Natural killer cell (primary cell): ENCODE data around the gene SUN3. TPM values are rescaled to one million over a fixed set of nuclear protein-coding genes. Genes with fewer than 3 reads are reported as not detected.

Experiments
- ATAC-seq, 3 donors: fragments of 150-1000 bp in 2 of 3; fragments of 200-7000 bp in 1 of 3; cut with Tn5 transposase; 1 replicate in 1 of 3; 2 replicates in 2 of 3; pipeline ENCODE4 v1.10.0; 2021; ENCODE audit warnings: mild to moderate bottlenecking in 2 of 3, moderate library complexity in 2 of 3
- DNase-seq, 2 donors: peaks; one replicate each; pipeline versions ENCODE4 v3.0.0 to v3.0.0-alpha.2; 2013 to 2021; ENCODE audit warnings: mixed read lengths in 1 of 2
- H3K27ac ChIP-seq: one replicate; pipeline ENCODE4 v1.5.1; 2013; ENCODE audit warnings: mild to moderate bottlenecking, low read length
- H3K27me3 ChIP-seq: one replicate; pipeline ENCODE4 v1.6.1; 2013; ENCODE audit warnings: low read length; ENCODE audit not compliant: control insufficient read depth, insufficient read depth
- H3K36me3 ChIP-seq: one replicate; pipeline ENCODE4 v1.6.1; 2013; ENCODE audit warnings: low read length; ENCODE audit not compliant: control insufficient read depth, insufficient read depth
- H3K4me1 ChIP-seq: one replicate; pipeline ENCODE4 v1.6.1; 2013; ENCODE audit warnings: low read length; ENCODE audit not compliant: control insufficient read depth, insufficient read depth
- H3K4me3 ChIP-seq: one replicate; pipeline ENCODE4 v1.5.1; 2013; ENCODE audit warnings: low read length
- H3K9me3 ChIP-seq: one replicate; pipeline ENCODE4 v1.6.1; 2013; ENCODE audit warnings: low read length; ENCODE audit not compliant: control insufficient read depth, insufficient read depth
- H3K27ac Mint-ChIP-seq, 2 donors: one replicate each; pipeline ENCODE4 v1.8.0; 2022; ENCODE audit warnings: mild to moderate bottlenecking in 2 of 2, mixed read lengths in 2 of 2, moderate library complexity in 1 of 2
- H3K27me3 Mint-ChIP-seq, 2 donors: one replicate each; pipeline ENCODE4 v1.8.0; 2022; ENCODE audit warnings: low read depth in 2 of 2, mixed read lengths in 2 of 2
- H3K36me3 Mint-ChIP-seq: one replicate; pipeline ENCODE4 v1.8.0; 2022; ENCODE audit warnings: mixed read lengths
- H3K4me1 Mint-ChIP-seq, 2 donors: one replicate each; pipeline ENCODE4 v1.8.0; 2022; ENCODE audit warnings: mixed read lengths in 2 of 2
- H3K4me3 Mint-ChIP-seq: one replicate; pipeline ENCODE4 v1.8.0; 2022; ENCODE audit warnings: mild to moderate bottlenecking, moderate library complexity, mixed read lengths
- H3K9me3 Mint-ChIP-seq, 2 donors: one replicate each; pipeline ENCODE4 v1.8.0; 2022; ENCODE audit warnings: mixed read lengths in 2 of 2
- WGBS: methylation state at CpG from one replicate; pipeline ENCODE4 v1.1.7; 2013; ENCODE audit warnings: missing lambda C conversion rate; ENCODE audit not compliant: insufficient coverage; 5-methylcytosine and 5-hydroxymethylcytosine counted together
- intact Hi-C: fragments of 100-400 bp; cut with micrococcal nuclease; formaldehyde crosslinking; loops from one replicate; pipeline ENCODE4 v1.14.2; 2022
- total RNA-seq, 4 donors: library from RNA; stranded (reverse); fragments of 120-200 nt in 1 of 4; gene quantifications; one replicate each; pipeline versions ENCODE4 v1.2.3 to v1.2.4, GENCODE V29; 2013 to 2022
- TF ChIP-seq, protein P1 (sequence below): fragments of 200-600 bp; IDR thresholded peaks from one replicate; pipeline ENCODE4 v1.8.0; 2022; ENCODE audit warnings: antibody characterized with exemption

The SUN3 gene
- total RNA-seq, 3 donors from 2014 or later (not counting 1 experiment from before 2014, with no cell fraction given), result 1.3 TPM; not detected in 2

GRCh38 chr7:48046458-48046857, 17.6 kb upstream of the SUN3 start:
- H3K36me3 ChIP-seq, result no peaks in the 10 kb centered on the region
- peak overlapping the region; percentile 70 for H3K4me3 Mint-ChIP-seq
- peaks cover 0 to 6% of the 10 kb centered on the region in 2 donors for H3K27me3 Mint-ChIP-seq
- no peak overlapping the region for H3K4me3 ChIP-seq
- H3K27me3 ChIP-seq, result no peaks in the 10 kb centered on the region
- no peaks in the 10 kb centered on the region for H3K9me3 ChIP-seq
- H3K36me3 Mint-ChIP-seq, result no peaks in the 10 kb centered on the region
- H3K27ac Mint-ChIP-seq, result peak overlapping the region; percentile 43 to 79
- H3K4me1 ChIP-seq, result peaks cover 29% of the 10 kb centered on the region
- H3K27ac ChIP-seq, result no peak overlapping the region
- intact Hi-C loops, result loop anchor here (2.0 kb wide), 1 partner anchor 38 kb away; no protein-coding TSS in a partner anchor
- peak in 1 of 2 donors; percentile 62 for DNase-seq
- no peaks in the 10 kb centered on the region for H3K9me3 Mint-ChIP-seq
- TF ChIP-seq, protein P1, sequence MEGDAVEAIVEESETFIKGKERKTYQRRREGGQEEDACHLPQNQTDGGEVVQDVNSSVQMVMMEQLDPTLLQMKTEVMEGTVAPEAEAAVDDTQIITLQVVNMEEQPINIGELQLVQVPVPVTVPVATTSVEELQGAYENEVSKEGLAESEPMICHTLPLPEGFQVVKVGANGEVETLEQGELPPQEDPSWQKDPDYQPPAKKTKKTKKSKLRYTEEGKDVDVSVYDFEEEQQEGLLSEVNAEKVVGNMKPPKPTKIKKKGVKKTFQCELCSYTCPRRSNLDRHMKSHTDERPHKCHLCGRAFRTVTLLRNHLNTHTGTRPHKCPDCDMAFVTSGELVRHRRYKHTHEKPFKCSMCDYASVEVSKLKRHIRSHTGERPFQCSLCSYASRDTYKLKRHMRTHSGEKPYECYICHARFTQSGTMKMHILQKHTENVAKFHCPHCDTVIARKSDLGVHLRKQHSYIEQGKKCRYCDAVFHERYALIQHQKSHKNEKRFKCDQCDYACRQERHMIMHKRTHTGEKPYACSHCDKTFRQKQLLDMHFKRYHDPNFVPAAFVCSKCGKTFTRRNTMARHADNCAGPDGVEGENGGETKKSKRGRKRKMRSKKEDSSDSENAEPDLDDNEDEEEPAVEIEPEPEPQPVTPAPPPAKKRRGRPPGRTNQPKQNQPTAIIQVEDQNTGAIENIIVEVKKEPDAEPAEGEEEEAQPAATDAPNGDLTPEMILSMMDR, result no peak
- peaks cover 29 to 56% of the 10 kb centered on the region in 2 donors for H3K4me1 Mint-ChIP-seq
- peak; percentile 76 to 84 (median 83) for ATAC-seq
- WGBS, result 64% methylated on average over 14 of the region's 14 CpGs

GRCh38 chr7:48045195-48045765, 16.4 kb upstream of the SUN3 start:
- Mint-ChIP-seq H3K4me3 (peak overlapping the region; percentile 72), H3K36me3 (no peaks in the 10 kb centered on the region), H3K27me3 (peaks cover 0 to 6% of the 10 kb centered on the region in 2 donors), H3K9me3 (no peaks in the 10 kb centered on the region), H3K4me1 (peaks cover 29 to 55% of the 10 kb centered on the region in 2 donors), H3K27ac (peak overlapping the region in 1 of 2 donors; percentile 79)
- H3K4me3 ChIP-seq, result no peak overlapping the region
- TF ChIP-seq, protein P1, result no peak
- H3K27ac ChIP-seq, result no peak overlapping the region
- no peaks in the 10 kb centered on the region for H3K9me3 ChIP-seq
- ATAC-seq, result peak in 2 of 3 donors; percentile 47 to 53
- no peaks in the 10 kb centered on the region for H3K36me3 ChIP-seq
- WGBS, result 37% methylated on average over 9 of the region's 9 CpGs
- H3K27me3 ChIP-seq, result no peaks in the 10 kb centered on the region
- peak in 1 of 2 donors; percentile 48 for DNase-seq
- intact Hi-C loops, result no loop called here
- peaks cover 29% of the 10 kb centered on the region for H3K4me1 ChIP-seq

DNA sequence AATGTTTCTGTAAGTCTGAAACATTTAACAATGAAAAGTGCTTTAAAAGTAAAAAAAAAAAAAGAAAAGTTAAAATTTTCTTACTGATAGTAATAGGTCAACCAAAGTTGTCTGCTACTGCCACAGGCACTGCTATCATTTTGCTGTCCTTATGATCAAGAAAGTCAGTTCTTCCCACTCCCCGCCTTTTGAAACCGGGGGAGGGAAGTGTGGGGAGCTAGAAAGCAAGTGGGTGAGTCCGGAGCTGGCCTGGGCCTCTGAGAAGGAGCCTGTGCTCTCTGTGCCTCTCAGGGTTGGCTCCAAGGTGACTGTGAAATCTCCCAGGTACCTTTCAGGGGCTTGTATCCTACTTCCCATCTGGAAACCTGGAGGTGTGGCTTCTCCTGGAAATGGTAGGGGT, 13.7 kb upstream of the SUN3 start:
- Histone ChIP-seq H3K27ac (no peak overlapping the region), H3K27me3 (no peaks in the 10 kb centered on the region), H3K4me1 (peaks cover 29% of the 10 kb centered on the region), H3K36me3 (no peaks in the 10 kb centered on the region), H3K9me3 (no peaks in the 10 kb centered on the region), H3K4me3 (no peak overlapping the region)
- Mint-ChIP-seq H3K27me3 (peaks cover 0 to 12% of the 10 kb centered on the region in 2 donors), H3K4me3 (no peak overlapping the region), H3K4me1 (peaks cover 22 to 31% of the 10 kb centered on the region in 2 donors), H3K9me3 (no peaks in the 10 kb centered on the region), H3K27ac (no peak overlapping the region), H3K36me3 (no peaks in the 10 kb centered on the region)
- TF ChIP-seq, protein P1, result no peak
- ATAC-seq (no peak), DNase-seq (no peak)
- intact Hi-C loops, result no loop called here
- 67% methylated on average over 3 of the region's 3 CpGs for WGBS

GRCh38 chr7:48042216-48042615, 13.3 kb upstream of the SUN3 start:
- no peaks in the 10 kb centered on the region for H3K9me3 Mint-ChIP-seq
- Histone ChIP-seq H3K36me3 (no peaks in the 10 kb centered on the region), H3K27ac (no peak overlapping the region), H3K4me1 (peaks cover 29% of the 10 kb centered on the region), H3K27me3 (no peaks in the 10 kb centered on the region), H3K4me3 (no peak overlapping the region), H3K9me3 (no peaks in the 10 kb centered on the region)
- DNase-seq (no peak), ATAC-seq (no peak)
- no peaks in the 10 kb centered on the region for H3K36me3 Mint-ChIP-seq
- 97% methylated on average over 3 of the region's 3 CpGs for WGBS
- H3K4me3 Mint-ChIP-seq, result no peak overlapping the region
- H3K4me1 Mint-ChIP-seq, result peaks cover 22 to 31% of the 10 kb centered on the region in 2 donors
- TF ChIP-seq, protein P1, result no peak
- no peak overlapping the region for H3K27ac Mint-ChIP-seq
- intact Hi-C loops, result no loop called here
- peaks cover 1 to 12% of the 10 kb centered on the region in 2 donors for H3K27me3 Mint-ChIP-seq
